GM12891 (cell line): ENCODE measurements around the gene PRMT1.

Experiments used
- PAX5 ChIP-seq: IDR thresholded peaks from 2 replicates; pipeline ENCODE4 v1.6.1; 2011; ENCODE audit warnings: low read length, moderate library complexity, mild to moderate bottlenecking; ENCODE audit not compliant: insufficient read depth, severe bottlenecking
- POLR2A ChIP-seq: IDR thresholded peaks from 2 replicates; pipeline ENCODE4 v1.6.1; 2011; ENCODE audit warnings: low read depth, low read length, control low read depth
- POLR2AphosphoS5 ChIP-seq: IDR thresholded peaks from 2 replicates; pipeline ENCODE4 v1.6.1; 2011; ENCODE audit warnings: low read depth, low read length, control low read depth
- POU2F2 ChIP-seq: IDR thresholded peaks from 2 replicates; pipeline ENCODE4 v1.6.1; 2011; ENCODE audit warnings: low read depth, mild to moderate bottlenecking, control low read depth, low read length, moderate library complexity
- SPI1 ChIP-seq: IDR thresholded peaks from 2 replicates; pipeline ENCODE4 v1.6.1; 2011; ENCODE audit warnings: low read depth, low read length, control low read depth
- TAF1 ChIP-seq: IDR thresholded peaks from 2 replicates; pipeline ENCODE4 v1.6.1; 2011; ENCODE audit warnings: low read depth, low read length, control low read depth

DNA sequence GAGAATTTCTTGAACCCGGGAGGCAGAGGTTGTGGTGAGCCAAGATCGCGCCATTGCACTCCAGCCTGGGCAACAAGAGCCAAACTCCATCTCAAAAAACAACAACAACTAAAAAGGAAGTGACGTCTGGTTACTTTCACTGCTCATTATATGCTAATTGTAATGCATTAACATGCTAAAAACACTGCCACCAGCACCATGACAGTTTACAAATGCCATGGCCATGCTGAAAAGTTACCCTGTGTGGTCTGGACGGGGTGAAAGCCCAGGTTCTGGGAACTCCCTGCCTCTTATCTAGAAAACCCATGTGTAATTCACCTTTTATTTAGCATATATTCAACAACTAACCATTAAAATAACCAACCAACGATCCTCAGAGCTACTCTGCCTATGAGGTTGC, 41.9 kb downstream of the PRMT1 start:
- TF ChIP-seq POLR2AphosphoS5 (no peak), POLR2A (no peak), TAF1 (no peak), SPI1 (no peak), POU2F2 (no peak), PAX5 (no peak)
